ENCODE data around the gene TGM6.

- TF ChIP-seq CTCF (IDR thresholded peaks at IDR 0.05 in 8 of 11, conservative IDR thresholded peaks at IDR 0.05 in 3 of 11), result no peak
- no peak for TF ChIP-seq POLR2AphosphoS5 (IDR thresholded peaks at IDR 0.05)
- no peak for TF ChIP-seq POLR2A (IDR thresholded peaks at IDR 0.05)
These were observed 23.6 kb upstream of the TGM6 start for GRCh38 chr20:2357114-2357513.

All from spleen (tissue), 7 donors.